22Rv1 (cell line): ENCODE data around the gene CACNA1C.

ENCODE experiments used
- H3K27ac ChIP-seq: fragments of 450-650 bp; 2 replicates; pipeline ENCODE4 v1.5.1; 2017
- ZFX ChIP-seq: fragments of 450-650 bp; IDR thresholded peaks from 2 replicates; pipeline ENCODE4 v1.6.1; 2017; ENCODE audit warnings: antibody characterized with exemption, borderline replicate concordance
- TF ChIP-seq, protein P1 (sequence below): fragments of 450-650 bp; IDR thresholded peaks from 2 replicates; pipeline ENCODE4 v1.5.1; 2017; ENCODE audit warnings: mild to moderate bottlenecking

Gene CACNA1C

DNA sequence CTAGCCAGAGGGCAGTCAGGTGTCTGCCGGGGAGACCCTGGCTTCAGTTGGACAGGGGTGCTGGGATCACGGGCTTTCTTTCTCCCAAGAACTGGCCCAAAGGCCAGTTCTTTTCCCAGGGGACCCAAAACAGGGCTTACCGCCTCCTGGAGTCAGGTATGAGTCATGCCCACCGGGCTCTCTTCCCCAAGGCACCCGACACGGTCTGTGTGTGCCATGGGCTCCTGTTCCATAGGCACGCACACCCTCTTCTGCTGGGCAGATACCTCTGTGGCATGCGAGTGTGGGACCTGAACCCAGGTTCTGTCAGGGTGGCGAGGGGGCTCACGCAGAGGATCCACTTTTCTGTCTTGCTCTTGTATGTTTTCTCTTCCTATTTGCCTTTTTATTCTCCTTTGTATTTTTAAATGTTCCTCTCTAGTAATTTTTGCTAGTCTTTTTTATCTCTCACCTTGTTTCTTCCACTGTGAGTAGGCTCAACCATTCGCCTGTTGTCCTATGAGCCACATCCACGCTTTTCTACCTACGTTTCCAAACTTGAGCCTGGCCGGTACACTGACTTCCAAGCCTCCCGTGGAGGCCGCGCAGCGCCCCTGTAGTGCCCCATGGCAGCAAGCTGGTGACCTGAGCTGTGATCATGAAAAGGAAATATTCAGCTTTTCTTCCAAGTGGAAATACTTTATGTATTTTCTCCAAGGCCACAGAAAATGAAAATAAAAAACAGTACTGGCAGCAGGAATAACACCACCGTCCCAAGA, 362.2 kb downstream of the CACNA1C start:
- no peak for TF ChIP-seq ZFX
- TF ChIP-seq, protein P1, sequence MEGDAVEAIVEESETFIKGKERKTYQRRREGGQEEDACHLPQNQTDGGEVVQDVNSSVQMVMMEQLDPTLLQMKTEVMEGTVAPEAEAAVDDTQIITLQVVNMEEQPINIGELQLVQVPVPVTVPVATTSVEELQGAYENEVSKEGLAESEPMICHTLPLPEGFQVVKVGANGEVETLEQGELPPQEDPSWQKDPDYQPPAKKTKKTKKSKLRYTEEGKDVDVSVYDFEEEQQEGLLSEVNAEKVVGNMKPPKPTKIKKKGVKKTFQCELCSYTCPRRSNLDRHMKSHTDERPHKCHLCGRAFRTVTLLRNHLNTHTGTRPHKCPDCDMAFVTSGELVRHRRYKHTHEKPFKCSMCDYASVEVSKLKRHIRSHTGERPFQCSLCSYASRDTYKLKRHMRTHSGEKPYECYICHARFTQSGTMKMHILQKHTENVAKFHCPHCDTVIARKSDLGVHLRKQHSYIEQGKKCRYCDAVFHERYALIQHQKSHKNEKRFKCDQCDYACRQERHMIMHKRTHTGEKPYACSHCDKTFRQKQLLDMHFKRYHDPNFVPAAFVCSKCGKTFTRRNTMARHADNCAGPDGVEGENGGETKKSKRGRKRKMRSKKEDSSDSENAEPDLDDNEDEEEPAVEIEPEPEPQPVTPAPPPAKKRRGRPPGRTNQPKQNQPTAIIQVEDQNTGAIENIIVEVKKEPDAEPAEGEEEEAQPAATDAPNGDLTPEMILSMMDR = no peak
- H3K27ac ChIP-seq = no peak overlapping the region

DNA sequence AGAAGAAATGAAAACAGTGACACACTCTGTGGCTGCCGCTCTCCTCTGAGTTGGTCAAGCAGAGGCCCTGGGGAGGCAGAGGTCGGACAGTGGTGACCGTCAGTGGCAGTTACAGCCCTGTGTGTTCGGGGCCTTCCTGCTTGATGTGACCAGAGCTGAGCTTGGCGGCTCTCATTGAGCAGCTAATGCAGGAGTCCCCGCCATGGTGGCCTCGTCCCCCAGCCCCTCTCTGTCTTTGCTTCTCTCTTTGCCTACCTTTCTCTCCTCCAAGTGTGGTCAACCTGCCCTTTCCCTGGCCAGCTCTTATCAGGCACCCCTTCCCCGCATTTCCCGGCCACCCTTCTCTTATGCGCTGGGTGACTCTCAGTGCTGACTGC, 362.8 kb downstream of the CACNA1C start:
- no peak for TF ChIP-seq ZFX
- TF ChIP-seq, protein P1 = no peak
- no peak overlapping the region for H3K27ac ChIP-seq

DNA sequence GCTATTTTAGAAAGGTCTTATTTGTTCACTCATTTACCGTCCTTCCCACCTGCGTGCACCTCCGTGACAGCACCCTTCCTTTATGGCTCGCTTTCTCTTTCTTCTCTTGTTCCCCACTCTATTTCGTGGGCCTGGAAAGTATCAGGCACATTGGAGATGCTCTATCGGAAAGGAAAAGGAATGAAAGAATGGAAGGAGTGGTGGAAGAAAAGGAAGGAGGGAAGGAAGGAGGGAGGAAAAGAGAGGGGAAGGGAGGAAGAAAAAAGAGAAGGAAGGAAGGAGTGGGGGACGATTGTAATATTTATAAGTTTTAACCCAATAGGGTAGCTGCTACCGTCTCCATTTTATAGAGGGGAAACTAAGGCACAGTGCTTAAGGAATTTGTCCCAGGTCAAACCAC, 363.4 kb downstream of the CACNA1C start:
- no peak overlapping the region for H3K27ac ChIP-seq
- TF ChIP-seq, protein P1 = no peak
- TF ChIP-seq ZFX = no peak

DNA sequence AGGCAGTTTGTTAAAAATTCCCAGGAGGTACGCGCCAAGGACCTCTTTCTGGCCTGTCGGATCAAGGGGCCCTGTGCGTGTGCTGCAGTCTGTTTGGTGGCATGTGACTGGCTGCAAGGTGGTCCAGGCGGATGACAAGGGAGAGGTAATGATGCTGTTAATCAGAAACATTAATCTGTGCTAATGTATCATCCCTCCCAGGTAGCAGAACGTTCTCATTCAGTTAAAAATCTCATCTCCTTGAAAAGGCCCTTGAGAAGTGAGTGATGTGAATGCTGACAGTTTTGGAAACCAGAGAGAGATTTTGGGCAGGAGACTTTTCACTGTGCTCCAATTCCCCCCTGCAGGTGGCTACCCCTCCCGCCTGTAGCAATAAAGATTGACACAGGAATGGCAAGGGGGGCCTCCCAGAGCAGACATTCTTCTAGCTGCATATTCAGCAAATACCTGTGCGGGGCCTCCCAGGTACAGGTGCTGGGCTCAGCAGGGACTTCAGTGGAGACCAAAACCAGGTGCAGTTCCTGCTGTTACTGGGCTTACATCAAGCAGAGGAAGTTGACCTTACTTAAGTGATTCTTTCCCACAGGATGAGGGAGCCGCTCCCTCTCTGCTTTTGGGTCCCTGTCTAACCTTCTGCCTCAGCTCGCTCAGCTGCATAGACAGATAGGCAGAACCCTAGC, 364.8 kb downstream of the CACNA1C start:
- H3K27ac ChIP-seq = no peak overlapping the region
- TF ChIP-seq, protein P1 = no peak
- no peak for TF ChIP-seq ZFX

DNA sequence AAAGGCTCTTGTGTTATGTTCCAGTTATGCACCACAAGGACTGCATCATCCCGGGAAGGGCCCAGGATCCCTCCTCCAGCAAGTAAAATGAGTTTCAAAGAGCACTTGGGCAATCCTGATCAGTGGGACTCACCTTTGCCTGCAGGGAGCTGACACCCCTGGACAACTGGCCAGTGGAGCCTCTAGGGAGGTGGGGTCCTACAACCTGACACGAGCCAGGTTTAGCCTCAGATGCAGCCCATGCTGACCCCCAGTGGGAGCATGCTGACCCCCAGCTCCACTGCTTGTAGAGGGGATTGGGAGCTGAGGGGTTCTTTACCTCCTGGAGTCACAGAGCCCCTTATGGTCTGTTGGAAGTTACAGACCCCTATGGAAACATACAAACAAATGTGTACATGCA, 365.8 kb downstream of the CACNA1C start:
- no peak overlapping the region for H3K27ac ChIP-seq
- TF ChIP-seq ZFX = no peak
- TF ChIP-seq, protein P1 = no peak

DNA sequence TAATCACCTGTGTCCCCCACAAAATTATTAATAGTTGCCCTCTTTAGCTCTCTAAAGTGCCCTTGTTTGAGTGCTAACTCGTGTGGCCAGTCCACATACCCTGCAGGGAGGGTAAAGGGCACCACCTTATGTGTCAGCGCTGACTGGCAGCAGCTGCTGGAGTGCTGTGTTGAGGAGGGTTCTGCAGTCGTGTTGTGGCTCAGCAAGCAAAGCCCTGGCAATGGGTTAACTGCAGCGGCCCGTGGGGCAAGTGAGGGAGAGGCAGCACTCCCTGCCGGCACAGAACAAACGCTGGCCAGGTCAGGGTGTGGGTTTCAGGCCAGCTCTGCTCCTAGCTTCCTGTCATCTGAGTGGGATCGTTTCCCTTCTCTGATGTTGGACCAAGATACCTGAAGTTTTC, 369.8 kb downstream of the CACNA1C start:
- no peak for TF ChIP-seq ZFX
- TF ChIP-seq, protein P1 = no peak
- H3K27ac ChIP-seq = no peak overlapping the region

DNA sequence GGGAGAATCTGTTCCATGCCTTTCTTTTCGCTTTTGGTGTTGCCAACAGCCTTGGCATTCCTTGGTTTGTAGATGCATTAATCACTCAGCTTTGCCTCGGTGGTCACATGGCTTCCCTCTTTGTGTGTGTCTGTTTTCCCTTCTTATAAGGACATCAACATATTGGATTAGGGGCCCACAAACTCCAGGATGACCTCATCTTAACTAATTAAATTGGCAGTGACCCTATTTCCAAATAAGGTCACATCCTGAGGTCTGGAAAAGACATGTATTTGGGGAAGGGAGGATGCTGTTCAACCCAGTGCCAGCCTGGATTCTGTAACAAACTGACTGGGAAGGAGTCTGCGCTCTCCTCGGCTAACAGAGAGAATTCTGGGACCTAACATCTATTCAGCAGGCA, 376.2 kb downstream of the CACNA1C start:
- no peak for TF ChIP-seq ZFX
- TF ChIP-seq, protein P1 = no peak
- H3K27ac ChIP-seq = no peak overlapping the region
